ENCODE results near the gene NUBP2. TPM values are rescaled to one million over a fixed set of nuclear protein-coding genes. Genes with fewer than 3 reads are reported as not detected.

The NUBP2 gene
- total and polyA plus RNA-seq, 7 experiments from 2014 or later: 39.3 to 98.9 (median 57.4) TPM

GRCh38 chr16:1823821-1824220 lies 41.1 kb downstream of the NUBP2 start:
- peak overlapping the region in 9 of 10 donors; percentile 35 to 90 (median 49) for H3K4me3 Mint-ChIP-seq
- ATAC-seq: no peak
- H3K9me3 ChIP-seq (ENCODE audit: control insufficient read depth in 2 of 3, low read length in 3 of 3): no peaks in the 10 kb centered on the region
- DNase-seq: no peak
- H3K36me3 ChIP-seq (ENCODE audit: control insufficient read depth in 2 of 3, insufficient read depth in 3 of 3, low read length in 3 of 3): peaks cover 3 to 51% (median 12%) of the 10 kb centered on the region in 3 experiments
- no peaks in the 10 kb centered on the region for H3K27me3 Mint-ChIP-seq
- H3K27ac ChIP-seq (ENCODE audit: low read depth, low read length): peak overlapping the region; percentile 26
- H3K4me1 ChIP-seq (ENCODE audit: control insufficient read depth in 2 of 2, insufficient read depth in 2 of 2, low read length in 2 of 2): peaks cover 19 to 26% of the 10 kb centered on the region in 2 donors
- H3K4me3 ChIP-seq (ENCODE audit: low read length): no peak overlapping the region
- H3K27me3 ChIP-seq (ENCODE audit: control insufficient read depth in 2 of 2, insufficient read depth in 2 of 2, low read length in 2 of 2): no peaks in the 10 kb centered on the region
- peaks cover 0 to 8% (median 0%) of the 10 kb centered on the region in 5 donors for H3K36me3 Mint-ChIP-seq
- ChIA-PET CTCF (no interaction called here), POLR2A (interaction anchor here (1.3 kb wide), 1 partner anchor 51 kb away, joined by 5 read pairs; the partner anchor contains the start of genes EME2 and MRPS34)
- H3K9me3 Mint-ChIP-seq: peaks cover 0 to 2% (median 0%) of the 10 kb centered on the region in 11 donors
- peaks cover 17 to 40% (median 30%) of the 10 kb centered on the region in 7 donors for H3K4me1 Mint-ChIP-seq
- peak overlapping the region in 6 of 9 donors; percentile 5 to 91 (median 52) for H3K27ac Mint-ChIP-seq
- intact Hi-C loops (cut with micrococcal nuclease): no loop called here

GRCh38 chr16:1825381-1825863 lies 42.7 kb downstream of the NUBP2 start:
- DNase-seq (no peak), ATAC-seq (no peak)
- Histone ChIP-seq H3K9me3 (ENCODE audit: control insufficient read depth in 2 of 3, low read length in 3 of 3) (no peaks in the 10 kb centered on the region), H3K27me3 (ENCODE audit: control insufficient read depth in 2 of 2, insufficient read depth in 2 of 2, low read length in 2 of 2) (no peaks in the 10 kb centered on the region), H3K4me3 (ENCODE audit: low read length) (peak overlapping the region; percentile 69), H3K36me3 (ENCODE audit: control insufficient read depth in 2 of 3, insufficient read depth in 3 of 3, low read length in 3 of 3) (peaks cover 3 to 35% (median 7%) of the 10 kb centered on the region in 3 experiments), H3K27ac (ENCODE audit: low read depth, low read length) (peak overlapping the region; percentile 78), H3K4me1 (ENCODE audit: control insufficient read depth in 2 of 2, insufficient read depth in 2 of 2, low read length in 2 of 2) (peaks cover 19 to 26% of the 10 kb centered on the region in 2 donors)
- Mint-ChIP-seq H3K4me1 (peaks cover 21 to 55% (median 39%) of the 10 kb centered on the region in 7 donors), H3K36me3 (peaks cover 0 to 4% (median 0%) of the 10 kb centered on the region in 5 donors), H3K4me3 (peak overlapping the region; percentile 82 to 90 (median 86)), H3K27ac (peak overlapping the region; percentile 77 to 93 (median 91)), H3K9me3 (peaks cover 0 to 2% (median 0%) of the 10 kb centered on the region in 11 donors), H3K27me3 (no peaks in the 10 kb centered on the region)
- intact Hi-C loops (cut with micrococcal nuclease): loop anchor here in 1 of 2 donors (5.0 kb wide), 1 partner anchor 118 kb away; the partner anchor contains the start of gene MAPK8IP3
- CTCF ChIA-PET: interaction anchor here (0.5 kb wide), 1 partner anchor 690 kb away, joined by 3 read pairs; no protein-coding TSS in a partner anchor
- POLR2A ChIA-PET: interaction anchor here (0.5 to 3.6 kb wide), 3 partner anchors 8 to 51 kb away, joined by 3 to 33 read pairs (median 5); partner anchors contain the start of genes NUBP2 and SPSB3

GRCh38 chr16:1825864-1826690 lies 43.3 kb downstream of the NUBP2 start:
- DNase-seq (peak in 5 of 9 donors; percentile 55 to 87 (median 65)), ATAC-seq (peak; percentile 78)
- Mint-ChIP-seq H3K9me3 (peaks cover 0 to 2% (median 0%) of the 10 kb centered on the region in 11 donors), H3K27ac (peak overlapping the region; percentile 80 to 93 (median 91)), H3K4me3 (peak overlapping the region; percentile 82 to 92 (median 88)), H3K27me3 (no peaks in the 10 kb centered on the region), H3K4me1 (peaks cover 21 to 60% (median 44%) of the 10 kb centered on the region in 7 donors), H3K36me3 (peaks cover 0 to 7% (median 0%) of the 10 kb centered on the region in 5 donors)
- Histone ChIP-seq H3K4me3 (ENCODE audit: low read length) (peak overlapping the region; percentile 69), H3K27ac (ENCODE audit: low read depth, low read length) (peak overlapping the region; percentile 78), H3K36me3 (ENCODE audit: control insufficient read depth in 2 of 3, insufficient read depth in 3 of 3, low read length in 3 of 3) (peaks cover 3 to 29% (median 7%) of the 10 kb centered on the region in 3 experiments), H3K27me3 (ENCODE audit: control insufficient read depth in 2 of 2, insufficient read depth in 2 of 2, low read length in 2 of 2) (no peaks in the 10 kb centered on the region), H3K9me3 (ENCODE audit: control insufficient read depth in 2 of 3, low read length in 3 of 3) (no peaks in the 10 kb centered on the region), H3K4me1 (ENCODE audit: control insufficient read depth in 2 of 2, insufficient read depth in 2 of 2, low read length in 2 of 2) (peaks cover 19 to 26% of the 10 kb centered on the region in 2 donors)
- intact Hi-C loops (cut with micrococcal nuclease): loop anchor here (1.0 to 5.0 kb wide), 11 partner anchors 14 to 517 kb away; partner anchors contain the start of genes MRPS34 (in 2 of the 2), NUBP2 (in 2 of the 2), SPSB3 (in 2 of the 2) and CRAMP1 (in 1 of the 2)
- ChIA-PET POLR2A (interaction anchor here (0.5 to 3.6 kb wide), 7 partner anchors 12 to 556 kb away, joined by 3 to 33 read pairs (median 5); partner anchors contain the start of genes EME2, MRPS34, NME3 and NUBP2), CTCF (interaction anchor here (0.5 to 1.0 kb wide), 3 partner anchors 121 to 690 kb away, joined by 3 read pairs; no protein-coding TSS in a partner anchor)

- Mint-ChIP-seq H3K4me3 (peak within 1 kb of the TSS; percentile 82 to 98 (median 93)), H3K36me3 (peaks cover 0 to 11% (median 0%) of the 10 kb centered on the region in 5 donors), H3K27me3 (no peaks in the 10 kb centered on the region), H3K9me3 (peaks cover 0 to 2% (median 0%) of the 10 kb centered on the region in 11 donors), H3K27ac (peak within 1 kb of the TSS; percentile 85 to 94 (median 91)), H3K4me1 (peaks cover 21 to 62% (median 44%) of the 10 kb centered on the region in 7 donors)
- peak; percentile 83 to 98 (median 92) for DNase-seq
- peaks cover 3 to 20% (median 5%) of the 10 kb centered on the region in 3 experiments for H3K36me3 ChIP-seq (ENCODE audit: control insufficient read depth in 2 of 3, insufficient read depth in 3 of 3, low read length in 3 of 3)
- H3K4me1 ChIP-seq (ENCODE audit: control insufficient read depth in 2 of 2, insufficient read depth in 2 of 2, low read length in 2 of 2): peaks cover 19 to 26% of the 10 kb centered on the region in 2 donors
- intact Hi-C loops (cut with micrococcal nuclease): loop anchor here (1.0 to 5.0 kb wide), 12 partner anchors 15 to 518 kb away; partner anchors contain the start of genes MRPS34 (in 2 of the 2), NUBP2 (in 2 of the 2), SPSB3 (in 2 of the 2) and CRAMP1 (in 1 of the 2)
- no peaks in the 10 kb centered on the region for H3K9me3 ChIP-seq (ENCODE audit: control insufficient read depth in 2 of 3, low read length in 3 of 3)
- ChIA-PET POLR2A (interaction anchor here (0.5 to 3.6 kb wide), 15 partner anchors 11 to 823 kb away, joined by 3 to 33 read pairs (median 4); partner anchors contain the start of genes EME2, JPT2, MAPK8IP3 and MRPS34), CTCF (interaction anchor here (0.5 to 1.0 kb wide), 3 partner anchors 44 to 220 kb away, joined by 3 read pairs; partner anchors contain the start of genes NUBP2 and SPSB3)
- H3K27me3 ChIP-seq (ENCODE audit: control insufficient read depth in 2 of 2, insufficient read depth in 2 of 2, low read length in 2 of 2): no peaks in the 10 kb centered on the region
- peak within 1 kb of the TSS; percentile 78 for H3K27ac ChIP-seq (ENCODE audit: low read depth, low read length)
- ATAC-seq: peak; percentile 91
- H3K4me3 ChIP-seq (ENCODE audit: low read length): peak within 1 kb of the TSS; percentile 99
Observed at GRCh38 chr16:1826691-1827573, 44.2 kb downstream of the NUBP2 start, which contains the start of the genes FAHD1 and HAGH. FAHD1 (plus strand) TSS chr16:1827206; CDS start chr16:1827239, 33 bp downstream. HAGH (minus strand) TSS chr16:1826825; CDS start chr16:1826787, 38 bp downstream.

GRCh38 chr16:1828645-1829410 lies 46.1 kb downstream of the NUBP2 start:
- Histone ChIP-seq H3K4me1 (ENCODE audit: control insufficient read depth in 2 of 2, insufficient read depth in 2 of 2, low read length in 2 of 2) (peaks cover 19 to 24% of the 10 kb centered on the region in 2 donors), H3K27me3 (ENCODE audit: control insufficient read depth in 2 of 2, insufficient read depth in 2 of 2, low read length in 2 of 2) (no peaks in the 10 kb centered on the region), H3K36me3 (ENCODE audit: control insufficient read depth in 2 of 3, insufficient read depth in 3 of 3, low read length in 3 of 3) (peaks cover 0 to 10% (median 0%) of the 10 kb centered on the region in 3 experiments), H3K27ac (ENCODE audit: low read depth, low read length) (no peak overlapping the region), H3K4me3 (ENCODE audit: low read length) (no peak overlapping the region), H3K9me3 (ENCODE audit: control insufficient read depth in 2 of 3, low read length in 3 of 3) (no peaks in the 10 kb centered on the region)
- ChIA-PET CTCF (no interaction called here), POLR2A (interaction anchor here (2.9 kb wide), 1 partner anchor 57 kb away, joined by 11 read pairs; the partner anchor contains the start of genes EME2, MRPS34 and NME3)
- H3K4me1 Mint-ChIP-seq: peaks cover 21 to 59% (median 41%) of the 10 kb centered on the region in 7 donors
- intact Hi-C loops (cut with micrococcal nuclease): loop anchor here in 1 of 2 donors (5.0 kb wide), 1 partner anchor 122 kb away; the partner anchor contains the start of gene MAPK8IP3
- H3K36me3 Mint-ChIP-seq: peaks cover 0 to 7% (median 0%) of the 10 kb centered on the region in 5 donors
- peak overlapping the region; percentile 17 to 92 (median 56) for H3K4me3 Mint-ChIP-seq
- ATAC-seq (no peak), DNase-seq (no peak)
- peaks cover 0 to 2% (median 0%) of the 10 kb centered on the region in 11 donors for H3K9me3 Mint-ChIP-seq
- peak overlapping the region in 5 of 9 donors; percentile 2 to 59 (median 30) for H3K27ac Mint-ChIP-seq
- no peaks in the 10 kb centered on the region for H3K27me3 Mint-ChIP-seq
